HG03571 (cell line): Measurements from ENCODE around the gene EEPD1.

ENCODE experiments used
- ATAC-seq: cut with Tn5 transposase; IDR thresholded peaks from one replicate; pipeline ENCODE4 v1.9.1; 2021; ENCODE audit not compliant: unreplicated experiment

The EEPD1 gene

DNA sequence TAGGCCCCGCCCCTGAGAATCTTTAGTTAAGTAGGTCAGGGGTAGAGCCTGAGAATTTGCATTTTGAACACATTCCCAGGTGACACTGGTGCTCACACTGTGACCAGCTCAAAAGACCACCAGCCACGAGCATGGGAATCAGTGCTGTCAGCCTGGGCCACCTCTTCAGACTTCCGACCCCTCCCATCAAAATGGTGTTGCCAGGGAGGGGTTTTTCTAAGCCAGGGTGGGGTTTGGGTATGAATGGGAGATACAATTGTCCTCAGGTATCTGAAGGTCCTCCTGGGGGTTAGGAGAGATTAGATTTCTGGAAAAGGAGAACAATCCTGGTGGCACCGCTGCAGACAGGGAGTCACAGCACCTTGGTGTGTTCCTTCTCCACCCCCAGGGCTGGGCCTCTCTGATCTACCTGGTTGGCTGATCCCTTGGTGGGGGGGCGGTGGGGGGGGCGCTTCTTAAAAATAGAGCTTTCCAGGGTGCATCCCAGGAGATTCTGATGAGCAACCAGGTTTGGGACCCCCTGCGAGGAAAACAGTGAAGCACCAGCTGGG, 125.1 kb downstream of the EEPD1 start:
- ATAC-seq, result no peak

GRCh38 chr7:36278620-36279172, 125.6 kb downstream of the EEPD1 start:
- ATAC-seq, result no peak

DNA sequence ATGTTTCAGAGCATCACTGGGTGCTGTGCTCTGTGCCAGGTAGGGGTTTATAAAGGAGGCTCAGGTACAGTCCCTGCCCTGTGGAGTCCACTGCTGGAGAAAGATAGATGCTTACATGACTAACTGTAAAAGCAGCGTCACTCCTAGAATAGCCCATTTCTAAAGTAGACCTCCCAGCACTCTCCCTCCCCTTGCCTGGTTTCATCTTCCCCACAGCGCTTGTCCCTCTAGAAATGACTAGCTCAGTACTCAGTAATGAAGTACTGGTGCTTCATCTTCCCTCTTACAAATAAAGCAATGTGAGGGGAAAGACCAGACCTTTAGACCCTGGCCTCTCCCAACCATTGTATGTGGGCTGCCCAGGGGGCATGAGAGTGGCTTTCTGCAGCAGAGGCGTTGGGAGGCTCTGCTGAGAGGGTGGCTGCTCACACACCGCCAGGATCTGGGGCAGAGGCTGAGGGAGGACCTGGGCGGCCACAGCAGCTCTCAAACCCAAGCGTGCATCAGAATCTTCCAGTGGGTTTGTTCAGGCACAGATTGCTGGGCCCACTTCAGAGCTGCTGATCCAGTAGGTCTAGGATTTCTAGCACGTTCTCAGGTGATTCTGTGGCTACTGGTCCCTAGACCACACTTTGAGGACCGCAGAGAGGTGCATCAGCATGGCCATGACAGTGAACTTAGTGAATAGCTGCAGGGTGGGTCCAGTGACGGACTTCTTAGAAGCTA, 126.3 kb downstream of the EEPD1 start:
- ATAC-seq, result peak; percentile 71

- ATAC-seq, result no peak
Observed at GRCh38 chr7:36279926-36280315, 126.9 kb downstream of the EEPD1 start.

GRCh38 chr7:36280840-36281812, 128.1 kb downstream of the EEPD1 start:
- ATAC-seq, result no peak

- ATAC-seq, result no peak
Observed at GRCh38 chr7:36281945-36282717, 129.1 kb downstream of the EEPD1 start.

DNA sequence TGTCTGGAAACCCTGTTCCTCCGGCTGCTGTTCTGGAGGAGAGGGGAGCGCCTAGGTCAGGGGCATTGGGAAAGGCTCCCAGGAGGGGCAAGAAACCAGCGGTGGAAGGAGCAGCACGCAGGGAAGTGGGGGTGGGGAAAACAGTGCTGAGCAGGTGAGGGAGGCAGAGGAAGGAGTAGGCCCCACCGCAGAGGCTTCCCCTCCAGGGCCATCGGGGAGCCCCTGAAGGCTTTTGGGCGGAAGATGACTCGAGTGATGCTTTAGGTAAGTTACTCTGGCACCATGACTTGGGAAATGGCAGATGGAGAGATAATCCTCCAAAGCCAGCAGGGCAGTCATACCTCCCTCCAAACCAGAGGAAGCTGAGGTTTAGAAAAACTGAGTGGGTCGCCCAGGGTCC, 130.1 kb downstream of the EEPD1 start:
- no peak for ATAC-seq

DNA sequence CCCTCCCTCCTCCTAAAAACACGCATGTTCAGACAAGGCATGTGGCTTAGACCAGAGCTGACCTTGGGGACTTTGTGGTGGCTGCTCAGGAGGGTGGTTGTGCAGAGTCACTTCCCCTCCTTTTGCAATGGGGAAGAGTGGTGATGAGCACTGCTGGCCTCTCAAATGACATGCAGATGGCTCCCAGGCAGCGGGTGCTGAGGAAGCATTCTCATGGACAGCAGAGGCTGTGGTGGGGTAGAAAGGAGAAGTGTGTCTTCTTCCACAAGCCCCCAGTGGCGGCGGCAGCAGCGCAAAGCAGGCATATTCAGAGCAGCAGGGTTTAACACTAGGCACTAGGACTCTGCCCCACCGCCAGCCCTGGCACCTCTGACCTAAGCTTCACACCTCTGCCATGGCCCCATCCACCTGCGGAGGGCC, 130.7 kb downstream of the EEPD1 start:
- ATAC-seq, result peak; percentile 46

GRCh38 chr7:36284456-36285090, 131.5 kb downstream of the EEPD1 start:
- ATAC-seq, result no peak

DNA sequence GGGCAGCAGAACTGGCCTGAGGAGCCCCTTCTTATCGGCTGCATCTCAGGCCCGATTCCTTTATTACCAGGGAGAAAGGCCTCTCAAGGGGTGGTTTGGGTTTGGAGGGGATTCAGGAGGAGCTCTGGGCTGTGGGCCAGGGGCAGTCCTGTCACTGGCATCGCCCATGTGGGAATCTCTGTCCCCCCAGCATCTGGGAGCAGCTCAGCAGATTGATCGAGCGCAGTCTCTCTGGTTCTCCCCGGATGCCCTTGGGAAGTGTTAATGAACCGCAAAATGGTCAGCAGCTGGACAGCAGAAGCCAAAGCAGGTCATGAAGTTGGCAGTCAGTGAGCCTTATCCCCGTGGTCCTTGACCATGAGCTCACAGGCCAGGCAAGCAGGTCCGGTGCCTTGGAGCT, 132.2 kb downstream of the EEPD1 start:
- ATAC-seq, result no peak

DNA sequence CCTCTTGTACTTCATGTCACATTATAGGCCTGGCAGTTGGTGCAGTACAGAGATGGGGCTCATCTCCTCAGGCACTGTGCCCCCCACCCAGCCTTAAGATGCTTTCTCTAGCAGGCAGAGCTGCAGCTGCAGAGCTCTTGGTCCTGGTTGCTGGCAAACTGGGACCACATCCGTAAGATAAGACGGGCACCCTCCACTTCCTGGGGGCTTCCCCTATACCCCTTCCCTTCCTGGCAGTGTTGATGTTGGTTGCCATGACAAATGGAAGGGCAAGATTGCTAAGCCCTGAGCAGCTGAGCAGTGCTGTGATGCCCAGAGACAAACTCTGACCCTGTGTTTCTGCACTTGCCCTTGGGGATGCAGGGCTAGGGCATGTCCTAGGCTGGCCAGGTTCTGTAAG, 133.2 kb downstream of the EEPD1 start:
- ATAC-seq, result no peak

GRCh38 chr7:36286688-36287087, 133.6 kb downstream of the EEPD1 start:
- ATAC-seq, result no peak

DNA sequence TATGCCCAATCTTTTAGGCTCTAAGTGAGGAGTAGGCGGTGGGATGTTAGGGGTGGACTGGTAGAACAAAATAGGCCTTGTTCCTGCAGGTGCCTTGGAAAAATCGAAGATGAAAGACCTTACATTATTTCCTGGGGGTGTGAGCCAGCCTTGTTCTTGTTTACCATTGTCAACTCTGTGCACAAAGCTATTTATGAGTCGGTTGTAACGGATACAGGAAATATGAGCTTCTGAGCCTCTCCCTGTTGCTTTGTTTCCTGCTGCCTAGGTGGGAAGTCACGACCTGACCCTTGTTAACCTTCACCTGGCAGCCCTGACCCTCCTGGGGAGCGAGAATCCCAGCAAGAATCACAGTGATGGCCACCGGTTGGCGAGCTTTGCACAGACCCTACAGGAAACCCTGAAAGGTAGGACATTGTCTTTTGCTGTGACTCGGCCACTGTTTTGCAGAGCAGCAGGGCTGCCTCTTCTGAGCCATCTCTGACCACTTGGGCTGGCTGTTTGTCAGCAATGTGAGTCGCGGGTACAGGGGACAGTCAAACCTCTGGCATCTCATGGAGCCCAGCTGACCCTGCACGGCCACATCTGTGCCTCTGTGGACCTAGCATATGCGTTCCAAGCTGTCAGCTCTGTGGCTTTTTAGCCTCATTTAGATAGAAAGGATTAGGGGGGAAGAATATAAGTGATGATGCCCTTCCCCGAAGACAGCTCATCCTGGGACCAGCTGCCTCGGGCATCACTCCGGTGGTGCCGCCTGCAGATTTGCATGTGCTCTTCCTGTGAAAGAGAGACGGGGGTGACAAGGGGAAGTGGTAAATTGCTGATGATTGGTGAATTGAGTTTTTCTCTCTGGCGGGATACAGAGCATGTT, 134.6 kb downstream of the EEPD1 start:
- no peak for ATAC-seq

- ATAC-seq, result no peak
Observed at GRCh38 chr7:36288501-36288900, 135.4 kb downstream of the EEPD1 start.

DNA sequence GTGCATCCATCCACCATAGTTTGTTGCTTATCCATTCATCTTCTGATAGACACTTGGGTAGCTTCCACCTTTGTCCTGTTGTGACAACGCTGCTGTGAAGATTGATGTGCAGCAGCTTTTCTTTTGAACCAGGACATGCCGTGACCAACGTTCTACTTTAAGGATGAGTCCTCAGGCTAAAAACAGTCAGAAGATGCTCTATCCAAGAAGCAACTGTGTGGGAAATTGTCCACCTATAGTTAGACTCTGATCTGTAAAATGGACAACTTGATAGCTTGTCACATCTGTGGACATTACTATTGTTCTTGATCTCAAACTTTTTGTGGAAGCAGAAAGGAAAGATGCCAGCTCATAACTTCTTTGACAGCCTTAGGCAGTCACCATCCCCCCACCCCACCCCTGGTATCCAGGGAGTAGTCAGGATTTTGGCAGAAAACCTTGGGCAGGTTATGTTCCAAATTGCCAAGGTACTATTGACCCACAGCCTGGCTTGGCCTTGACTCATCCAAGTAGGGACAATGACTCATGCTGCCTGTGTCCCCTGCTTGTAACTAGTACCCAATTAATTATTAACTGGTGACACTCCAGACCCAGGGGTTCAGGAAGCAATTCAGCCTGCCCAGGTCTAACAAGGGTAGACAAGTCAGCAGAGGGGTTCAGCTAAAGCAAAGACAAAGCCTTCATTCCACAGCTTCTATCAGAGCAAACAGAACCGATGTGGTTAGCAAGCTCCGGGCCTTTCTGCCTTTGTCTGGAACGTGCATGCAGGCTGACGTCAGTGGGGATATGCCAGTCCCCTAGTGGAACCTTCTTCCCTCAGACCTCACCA, 137.0 kb downstream of the EEPD1 start:
- no peak for ATAC-seq

DNA sequence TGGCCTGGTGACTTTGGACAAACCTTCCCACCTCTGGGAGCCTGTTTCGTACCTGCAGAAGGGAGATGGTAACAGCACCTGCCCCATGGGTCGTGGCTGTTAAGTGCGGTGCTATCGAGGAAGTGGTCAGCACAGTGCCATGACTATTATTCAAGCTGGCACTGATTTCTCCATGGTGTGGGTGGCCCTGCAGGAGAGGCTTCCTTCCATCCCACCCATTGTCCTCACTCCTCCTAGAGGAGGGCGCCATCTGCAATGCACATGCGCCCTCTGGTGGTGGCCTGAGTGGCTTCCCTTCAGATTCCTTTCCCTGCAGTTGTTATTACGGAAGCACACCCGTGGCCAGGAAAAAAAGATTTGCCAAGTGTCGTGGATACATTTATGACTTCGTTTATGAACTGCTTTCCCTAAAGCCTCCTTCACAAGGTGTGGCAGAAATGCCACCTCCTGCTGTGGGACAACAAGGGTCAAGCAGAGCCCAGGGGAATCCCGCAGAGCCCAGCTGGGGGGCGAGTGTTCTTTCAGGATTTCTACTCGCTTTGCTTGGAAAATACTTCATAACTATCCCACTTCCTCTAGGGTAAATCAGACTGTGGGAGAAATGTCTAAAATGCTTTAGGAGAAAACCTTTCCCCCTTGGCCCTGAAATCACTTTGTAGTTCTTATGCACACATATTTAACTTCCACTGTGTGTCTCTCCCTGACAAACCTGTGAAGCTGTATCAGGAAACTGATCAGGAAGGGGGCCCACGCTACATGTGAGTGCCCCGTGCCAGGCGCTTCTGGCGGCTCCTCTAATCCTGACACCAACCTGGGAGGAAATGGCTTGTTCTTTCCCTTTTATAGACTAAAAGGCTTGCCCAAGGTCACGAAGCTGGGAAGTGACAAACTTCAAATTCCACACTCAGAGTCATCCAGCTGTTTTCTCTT, 138.6 kb downstream of the EEPD1 start:
- peak; percentile 47 for ATAC-seq

DNA sequence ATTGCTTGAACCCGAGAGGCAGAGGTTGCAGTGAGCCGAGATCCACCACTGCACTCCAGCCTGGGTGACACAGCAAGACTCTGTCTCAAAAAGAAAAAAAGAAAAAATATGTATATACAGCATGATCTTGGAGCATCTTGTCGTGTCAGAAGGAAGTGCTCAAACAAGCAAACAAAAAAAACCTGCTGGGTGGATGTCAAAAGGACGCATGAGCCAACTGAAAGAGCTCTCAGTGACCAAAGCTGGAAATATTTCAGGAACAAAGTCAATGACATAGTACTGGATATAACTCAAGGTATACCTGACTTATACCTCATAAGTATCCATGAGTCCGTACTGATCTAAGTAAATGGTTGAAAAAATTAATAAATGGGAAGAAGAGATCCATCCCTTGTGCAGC, 142.0 kb downstream of the EEPD1 start:
- ATAC-seq, result no peak
